OCI-LY7 (cell line): ENCODE data around the gene GEMIN2.

Experiments used
- EZH2phosphoT487 ChIP-seq: fragments of 200-600 bp; sonication (generic); IDR thresholded peaks from 2 replicates; pipeline ENCODE4 v1.6.1; 2018; ENCODE audit warnings: low read depth, borderline replicate concordance, mild to moderate bottlenecking, mixed run types, antibody characterized with exemption, low read length, moderate library complexity, mixed read lengths
- TF ChIP-seq, protein P1 (sequence below): fragments of 200-600 bp; sonication (generic); conservative IDR thresholded peaks from 2 replicates; pipeline ENCODE4 v1.5.1; 2014; ENCODE audit warnings: mild to moderate bottlenecking, antibody characterized with exemption, low read length, moderate library complexity, mixed read lengths

DNA sequence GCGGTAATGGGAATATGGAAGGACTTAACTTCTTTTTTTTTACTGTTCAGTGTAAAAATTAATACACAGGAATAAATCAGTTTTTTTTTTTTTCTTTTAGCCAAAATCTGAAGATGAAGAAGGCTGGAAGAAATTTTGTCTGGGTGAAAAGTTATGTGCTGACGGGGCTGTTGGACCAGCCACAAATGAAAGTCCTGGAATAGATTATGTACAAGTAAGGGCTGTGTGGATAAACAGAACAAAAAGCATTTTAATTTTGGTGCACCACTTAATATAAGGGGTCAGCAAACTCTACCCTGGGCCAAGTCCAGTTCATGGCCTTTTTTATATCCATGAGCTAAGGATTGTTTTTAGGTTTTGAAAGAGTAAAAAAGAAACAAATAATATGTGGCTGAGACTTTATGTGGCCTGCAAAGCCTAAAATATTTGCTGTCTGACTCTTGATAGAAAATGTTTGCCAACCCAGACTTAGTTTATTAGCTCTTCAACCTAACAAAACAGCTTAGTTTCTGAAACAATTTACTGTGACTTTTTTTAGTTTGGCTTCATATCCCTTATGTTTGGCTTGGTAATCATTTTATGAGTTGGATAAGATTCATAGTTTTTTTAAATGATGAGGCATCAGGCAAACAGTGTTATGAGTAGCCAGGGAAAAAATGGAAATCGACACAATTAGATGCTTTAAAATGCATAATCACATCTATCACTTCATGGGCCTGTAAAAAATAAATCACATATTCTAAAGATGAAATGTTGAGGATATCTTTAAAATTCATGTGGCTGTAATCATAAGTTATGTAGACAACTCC lies 8.4 kb downstream of the GEMIN2 start:
- TF ChIP-seq, protein P1, sequence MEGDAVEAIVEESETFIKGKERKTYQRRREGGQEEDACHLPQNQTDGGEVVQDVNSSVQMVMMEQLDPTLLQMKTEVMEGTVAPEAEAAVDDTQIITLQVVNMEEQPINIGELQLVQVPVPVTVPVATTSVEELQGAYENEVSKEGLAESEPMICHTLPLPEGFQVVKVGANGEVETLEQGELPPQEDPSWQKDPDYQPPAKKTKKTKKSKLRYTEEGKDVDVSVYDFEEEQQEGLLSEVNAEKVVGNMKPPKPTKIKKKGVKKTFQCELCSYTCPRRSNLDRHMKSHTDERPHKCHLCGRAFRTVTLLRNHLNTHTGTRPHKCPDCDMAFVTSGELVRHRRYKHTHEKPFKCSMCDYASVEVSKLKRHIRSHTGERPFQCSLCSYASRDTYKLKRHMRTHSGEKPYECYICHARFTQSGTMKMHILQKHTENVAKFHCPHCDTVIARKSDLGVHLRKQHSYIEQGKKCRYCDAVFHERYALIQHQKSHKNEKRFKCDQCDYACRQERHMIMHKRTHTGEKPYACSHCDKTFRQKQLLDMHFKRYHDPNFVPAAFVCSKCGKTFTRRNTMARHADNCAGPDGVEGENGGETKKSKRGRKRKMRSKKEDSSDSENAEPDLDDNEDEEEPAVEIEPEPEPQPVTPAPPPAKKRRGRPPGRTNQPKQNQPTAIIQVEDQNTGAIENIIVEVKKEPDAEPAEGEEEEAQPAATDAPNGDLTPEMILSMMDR, result no peak
- TF ChIP-seq EZH2phosphoT487, result no peak
